Right atrium auricular region (tissue), 2 donors: ENCODE measurements around the gene SAMD11. TPM values are rescaled to one million over a fixed set of nuclear protein-coding genes. Genes with fewer than 3 reads are reported as not detected.

ENCODE experiments used
- DNase-seq: peaks from one replicate; pipeline ENCODE4 v3.0.0-alpha.2; 2019; ENCODE audit warnings: low spot score
- H3K27ac ChIP-seq, 2 donors: fragments of 200-600 bp; sonication (generic); 1 replicate in 1 of 2; 2 replicates in 1 of 2; pipeline ENCODE4 v1.5.1; 2016 to 2019
- H3K27me3 ChIP-seq, 2 donors: fragments of 200-600 bp; sonication (generic); one replicate each; pipeline versions ENCODE4 v1.5.1 to v1.6.0; 2017 to 2019
- H3K36me3 ChIP-seq: fragments of 200-600 bp; sonication (generic); one replicate; pipeline ENCODE4 v1.5.1; 2016
- H3K4me1 ChIP-seq, 2 donors: fragments of 200-600 bp; sonication (generic); one replicate each; pipeline versions ENCODE4 v1.5.1 to v1.6.0; 2017 to 2019
- H3K4me3 ChIP-seq, 2 donors: fragments of 200-600 bp; sonication (generic); 1 replicate in 1 of 2; 2 replicates in 1 of 2; pipeline ENCODE4 v1.5.1; 2017 to 2019; ENCODE audit warnings: mild to moderate bottlenecking in 1 of 2, moderate library complexity in 1 of 2
- H3K9me3 ChIP-seq, 2 donors: fragments of 200-600 bp; sonication (generic); one replicate each; pipeline ENCODE4 v1.5.1; 2019
- CTCF ChIP-seq, 2 donors: fragments of 200-600 bp; sonication (generic); IDR thresholded peaks; one replicate each; pipeline ENCODE4 v1.5.1; 2019; ENCODE audit warnings: antibody characterized with exemption in 2 of 2
- total RNA-seq, 2 donors: library from RNA; depleted of rRNA; stranded (reverse); fragments of >200 nt; gene quantifications; one replicate each; pipeline ENCODE4 v1.1.0, GENCODE V29; 2016

The SAMD11 gene
- total RNA-seq, 2 donors from 2014 or later, result 2.7 to 6.4 TPM

GRCh38 chr1:955474-955873 is 31.8 kb downstream of the SAMD11 start:
- TF ChIP-seq CTCF (IDR thresholded peaks at IDR 0.05), result no peak
- peaks cover 63% of the 10 kb centered on the region for H3K36me3 ChIP-seq

GRCh38 chr1:956636-957035 is 32.9 kb downstream of the SAMD11 start:
- H3K4me3 ChIP-seq, result no peak overlapping the region
- no peaks in the 10 kb centered on the region for H3K9me3 ChIP-seq
- no peak overlapping the region for H3K27ac ChIP-seq
- no peak for DNase-seq
- peaks cover 0 to 33% of the 10 kb centered on the region in 2 donors for H3K4me1 ChIP-seq
- no peaks in the 10 kb centered on the region for H3K27me3 ChIP-seq
- H3K36me3 ChIP-seq, result peaks cover 51% of the 10 kb centered on the region
- TF ChIP-seq CTCF (IDR thresholded peaks at IDR 0.05), result no peak

More at GRCh38 chr1:955474-955873, 31.8 kb downstream of the SAMD11 start:
- Histone ChIP-seq H3K27me3 (no peaks in the 10 kb centered on the region), H3K4me1 (peaks cover 0 to 28% of the 10 kb centered on the region in 2 donors), H3K9me3 (no peaks in the 10 kb centered on the region), H3K27ac (no peak overlapping the region), H3K4me3 (no peak overlapping the region)
- no peak for DNase-seq

- H3K36me3 ChIP-seq, result peaks cover 27% of the 10 kb centered on the region
- no peaks in the 10 kb centered on the region for H3K27me3 ChIP-seq
- H3K27ac ChIP-seq, result peak within 1 kb of the TSS; percentile 12 to 72
- peak within 1 kb of the TSS; percentile 88 to 100 for H3K4me3 ChIP-seq
- DNase-seq, result peak; percentile 93
- no peak for TF ChIP-seq CTCF (IDR thresholded peaks at IDR 0.05)
- H3K4me1 ChIP-seq, result peaks cover 0 to 33% of the 10 kb centered on the region in 2 donors
- no peaks in the 10 kb centered on the region for H3K9me3 ChIP-seq
Observed at GRCh38 chr1:958823-959730, 35.4 kb downstream of the SAMD11 start, which contains the start of gene NOC2L. Gene NOC2L (minus strand): TSS chr1:959256. CDS start chr1:959240, 16 bp downstream.

GRCh38 chr1:959731-960362 is 36.1 kb downstream of the SAMD11 start:
- DNase-seq, result no peak
- Histone ChIP-seq H3K4me3 (peak overlapping the region; percentile 88 to 100), H3K4me1 (peaks cover 0 to 33% of the 10 kb centered on the region in 2 donors), H3K27me3 (no peaks in the 10 kb centered on the region), H3K27ac (peak overlapping the region in 1 of 2 donors; percentile 31), H3K9me3 (no peaks in the 10 kb centered on the region), H3K36me3 (peaks cover 19% of the 10 kb centered on the region)
- TF ChIP-seq CTCF (IDR thresholded peaks at IDR 0.05), result no peak

GRCh38 chr1:960363-961131 is 36.8 kb downstream of the SAMD11 start, which contains the start of gene KLHL17:
Gene KLHL17 (plus strand): TSS chr1:960584. CDS start chr1:960694, 110 bp downstream.
- peaks cover 12% of the 10 kb centered on the region for H3K36me3 ChIP-seq
- no peak for TF ChIP-seq CTCF (IDR thresholded peaks at IDR 0.05)
- DNase-seq, result peak; percentile 70
- H3K27me3 ChIP-seq, result no peaks in the 10 kb centered on the region
- H3K4me3 ChIP-seq, result peak within 1 kb of the TSS; percentile 88 to 100
- H3K27ac ChIP-seq, result peak within 1 kb of the TSS; percentile 16 to 31
- H3K9me3 ChIP-seq, result no peaks in the 10 kb centered on the region
- H3K4me1 ChIP-seq, result peaks cover 0 to 33% of the 10 kb centered on the region in 2 donors
